Muscle layer of duodenum (tissue), 2 donors: Measurements from ENCODE around the gene ZDHHC1.
"Not testable (repeated sequence)": the region's sequence is repeated elsewhere in the genome, so short reads cannot be mapped to it uniquely, and the experiment has no call there.

Experiments used
- H3K27ac ChIP-seq: one replicate; pipeline ENCODE4 v1.7.0; 2013; ENCODE audit warnings: mild to moderate bottlenecking, low read length
- H3K27me3 ChIP-seq: one replicate; pipeline ENCODE4 v1.7.0; 2013; ENCODE audit warnings: low read depth, mild to moderate bottlenecking, control low read depth, low read length
- H3K36me3 ChIP-seq, 2 donors: one replicate each; pipeline ENCODE4 v1.7.0; 2013; ENCODE audit warnings: low read length in 2 of 2, control low read depth in 1 of 2, mild to moderate bottlenecking in 1 of 2; ENCODE audit not compliant: insufficient read depth in 2 of 2, control insufficient read depth in 1 of 2
- H3K4me1 ChIP-seq, 2 donors: one replicate each; pipeline ENCODE4 v1.7.0; 2013; ENCODE audit warnings: low read length in 2 of 2, mild to moderate bottlenecking in 2 of 2, control low read depth in 1 of 2, moderate library complexity in 1 of 2; ENCODE audit not compliant: insufficient read depth in 2 of 2, control insufficient read depth in 1 of 2
- H3K4me3 ChIP-seq, 2 donors: one replicate each; pipeline ENCODE4 v1.7.0; 2013; ENCODE audit warnings: low read length in 2 of 2, low read depth in 1 of 2, mild to moderate bottlenecking in 1 of 2
- H3K9me3 ChIP-seq, 2 donors: one replicate each; pipeline ENCODE4 v1.7.0; 2013; ENCODE audit warnings: low read length in 2 of 2, control low read depth in 1 of 2, mild to moderate bottlenecking in 1 of 2; ENCODE audit not compliant: control insufficient read depth in 1 of 2
- donor health status: healthy.

ZDHHC1 gene

DNA sequence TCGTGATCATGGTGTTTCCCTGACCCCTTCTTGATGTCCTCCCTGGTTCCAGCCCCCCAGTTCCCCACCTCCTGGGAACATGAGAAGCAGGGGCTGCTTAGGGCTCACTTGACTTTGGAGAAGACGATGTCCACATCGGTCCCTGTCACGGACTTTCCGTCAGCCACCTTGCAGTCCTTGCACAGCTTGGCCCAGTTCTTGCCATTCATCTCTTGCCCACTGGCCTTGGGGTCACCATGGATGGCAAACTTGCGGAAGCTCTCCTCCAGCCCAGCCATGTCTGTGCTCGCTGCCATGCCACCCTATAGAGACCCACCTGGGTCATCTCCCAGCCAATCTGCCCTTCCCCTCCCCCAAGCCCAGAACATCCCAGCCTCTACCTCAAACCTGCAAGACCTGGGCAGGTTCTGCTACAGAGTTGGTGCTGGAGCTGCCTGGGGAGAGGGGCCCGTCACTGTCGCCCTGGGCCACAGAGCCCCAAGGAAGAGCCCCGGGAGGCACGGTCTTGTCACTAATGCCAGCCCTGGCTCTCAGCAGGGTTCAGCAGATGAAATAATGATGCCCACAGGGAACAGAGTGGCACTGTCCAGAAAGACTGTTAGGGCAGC lies 25.4 kb downstream of the ZDHHC1 start:
- Histone ChIP-seq H3K4me3 (peak overlapping the region in 1 of 2 donors; percentile 97), H3K36me3 (no peaks in the 10 kb centered on the region), H3K9me3 (no peaks in the 10 kb centered on the region), H3K27me3 (no peaks in the 10 kb centered on the region), H3K27ac (no peak overlapping the region), H3K4me1 (peaks cover 8 to 55% of the 10 kb centered on the region in 2 donors)

DNA sequence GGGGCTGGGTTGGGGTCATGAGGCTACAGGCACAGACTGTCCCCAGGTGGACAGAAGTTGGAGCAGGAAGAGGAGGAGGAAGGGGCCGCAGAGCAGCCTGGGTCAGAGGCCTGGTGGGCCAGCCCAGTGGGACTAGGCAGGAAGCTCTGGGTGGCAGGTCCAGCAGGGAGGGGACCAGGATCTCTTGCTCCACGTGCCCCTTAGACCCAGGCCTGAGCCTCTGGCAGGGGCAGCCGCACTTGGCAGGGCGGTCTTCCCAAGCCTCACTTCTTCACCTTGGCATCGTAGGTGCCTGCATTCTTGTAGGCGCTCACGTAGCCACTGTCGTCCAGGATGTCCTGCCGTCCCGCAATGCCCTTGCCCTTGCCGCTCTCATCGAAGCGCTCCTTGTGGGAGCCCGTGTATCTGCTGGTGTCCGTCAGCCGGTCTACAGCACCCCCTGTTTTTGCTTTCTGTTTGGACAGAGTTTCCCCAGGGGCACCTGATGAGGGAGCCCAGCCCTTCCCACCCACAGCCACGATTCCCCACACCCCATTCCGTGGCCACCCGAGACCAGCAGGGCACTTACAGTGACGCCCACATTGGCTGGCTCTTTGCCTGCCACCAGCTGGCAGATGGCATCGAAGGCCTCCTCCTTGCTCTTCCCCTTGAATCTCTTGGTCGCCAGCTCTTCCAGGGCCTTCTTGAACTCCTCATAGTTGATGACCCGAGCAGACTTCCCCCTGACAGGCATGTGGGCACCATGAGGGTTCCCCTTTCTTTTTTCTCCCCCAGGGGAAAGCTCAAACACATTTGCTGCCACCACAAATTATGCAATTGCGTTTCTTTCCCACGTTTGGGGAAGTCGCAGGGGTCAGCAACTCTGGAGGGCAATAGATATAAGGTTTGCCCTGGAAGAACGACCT lies 26.1 kb downstream of the ZDHHC1 start:
- peak overlapping the region in 1 of 2 donors; percentile 97 for H3K4me3 ChIP-seq
- H3K36me3 ChIP-seq, result no peaks in the 10 kb centered on the region
- H3K27me3 ChIP-seq, result no peaks in the 10 kb centered on the region
- H3K4me1 ChIP-seq, result peaks cover 5 to 47% of the 10 kb centered on the region in 2 donors
- no peaks in the 10 kb centered on the region for H3K9me3 ChIP-seq
- H3K27ac ChIP-seq, result no peak overlapping the region

DNA sequence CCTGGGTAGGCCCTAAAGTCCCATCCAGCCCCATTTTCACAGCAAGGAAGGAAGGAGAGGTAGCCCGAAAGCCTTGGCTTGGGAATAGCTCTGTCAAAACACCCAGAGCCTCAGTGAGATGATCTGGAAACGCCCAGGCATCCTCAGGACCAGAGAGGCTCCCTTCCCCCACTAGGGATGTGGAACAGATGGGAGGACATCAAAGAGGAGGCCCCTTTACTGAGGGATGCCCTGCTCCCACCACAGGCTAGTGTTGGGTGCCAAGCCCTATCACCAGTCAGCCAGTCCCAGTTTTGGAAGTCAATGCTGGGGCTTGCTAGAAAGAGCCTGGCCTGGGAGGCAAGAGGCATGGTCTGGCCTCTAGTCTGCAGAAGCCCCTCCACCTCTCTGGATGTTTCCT lies 27.7 kb downstream of the ZDHHC1 start:
- no peaks in the 10 kb centered on the region for H3K36me3 ChIP-seq
- H3K27me3 ChIP-seq, result no peaks in the 10 kb centered on the region
- H3K9me3 ChIP-seq, result no peaks in the 10 kb centered on the region
- H3K4me3 ChIP-seq, result no peak overlapping the region
- no peak overlapping the region for H3K27ac ChIP-seq
- peaks cover 5 to 43% of the 10 kb centered on the region in 2 donors for H3K4me1 ChIP-seq

DNA sequence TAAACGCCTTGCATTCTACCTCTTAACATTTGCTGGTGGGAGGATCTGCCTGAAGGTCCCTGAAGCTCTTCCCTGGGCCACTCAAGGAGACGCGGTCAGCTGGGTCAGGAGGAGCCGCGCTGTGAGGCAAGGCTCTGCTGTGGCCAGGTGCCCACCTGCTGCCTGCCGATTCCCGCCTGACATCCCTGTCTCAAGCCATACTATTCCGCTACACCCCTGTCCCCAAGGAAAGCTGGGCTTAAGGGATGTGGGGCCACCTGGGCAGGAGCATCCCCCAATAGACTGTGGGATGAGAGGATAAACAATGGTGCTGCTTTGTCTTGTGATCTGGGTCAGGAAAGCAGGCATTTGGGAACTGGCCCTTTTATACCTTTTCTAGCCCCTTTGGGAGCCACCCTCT lies 28.1 kb downstream of the ZDHHC1 start:
- no peak overlapping the region for H3K27ac ChIP-seq

DNA sequence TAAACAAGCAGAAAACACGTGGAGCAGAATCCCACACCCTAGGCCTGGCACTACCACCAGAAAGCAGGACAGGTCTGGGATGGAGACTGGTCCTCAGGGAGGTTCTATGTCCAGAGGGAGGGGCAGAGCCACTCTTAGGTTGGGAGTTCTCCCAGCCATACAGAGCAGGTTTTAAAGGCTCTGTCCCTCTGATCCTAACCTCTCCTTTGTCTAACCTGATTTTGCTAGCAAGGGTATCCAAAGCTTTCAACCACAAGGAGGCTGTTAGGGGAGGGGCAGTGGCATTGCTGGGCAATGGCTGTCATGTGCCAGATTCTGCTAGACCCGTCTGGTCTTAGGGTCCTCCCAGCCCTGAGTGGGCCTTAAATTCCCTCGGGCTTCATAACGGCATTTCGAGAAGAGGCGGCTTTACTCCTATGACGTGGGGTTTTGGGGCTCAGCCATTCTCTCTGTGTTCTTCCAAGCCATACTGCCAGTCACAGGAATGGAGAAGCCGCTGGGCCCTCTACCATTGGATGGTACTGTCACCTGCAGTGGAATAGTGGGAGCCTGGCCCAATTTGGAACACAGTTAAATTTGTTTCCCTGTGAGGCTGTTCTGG lies 28.7 kb downstream of the ZDHHC1 start:
- no peak overlapping the region for H3K27ac ChIP-seq
- H3K9me3 ChIP-seq, result no peaks in the 10 kb centered on the region
- no peaks in the 10 kb centered on the region for H3K27me3 ChIP-seq
- peaks cover 4 to 34% of the 10 kb centered on the region in 2 donors for H3K4me1 ChIP-seq
- no peak overlapping the region for H3K4me3 ChIP-seq
- H3K36me3 ChIP-seq, result no peaks in the 10 kb centered on the region

More for the DNA sequence above, 28.1 kb downstream of the ZDHHC1 start:
- H3K4me1 ChIP-seq, result peaks cover 5 to 40% of the 10 kb centered on the region in 2 donors
- no peak overlapping the region for H3K4me3 ChIP-seq
- no peaks in the 10 kb centered on the region for H3K27me3 ChIP-seq
- no peaks in the 10 kb centered on the region for H3K9me3 ChIP-seq
- no peaks in the 10 kb centered on the region for H3K36me3 ChIP-seq

DNA sequence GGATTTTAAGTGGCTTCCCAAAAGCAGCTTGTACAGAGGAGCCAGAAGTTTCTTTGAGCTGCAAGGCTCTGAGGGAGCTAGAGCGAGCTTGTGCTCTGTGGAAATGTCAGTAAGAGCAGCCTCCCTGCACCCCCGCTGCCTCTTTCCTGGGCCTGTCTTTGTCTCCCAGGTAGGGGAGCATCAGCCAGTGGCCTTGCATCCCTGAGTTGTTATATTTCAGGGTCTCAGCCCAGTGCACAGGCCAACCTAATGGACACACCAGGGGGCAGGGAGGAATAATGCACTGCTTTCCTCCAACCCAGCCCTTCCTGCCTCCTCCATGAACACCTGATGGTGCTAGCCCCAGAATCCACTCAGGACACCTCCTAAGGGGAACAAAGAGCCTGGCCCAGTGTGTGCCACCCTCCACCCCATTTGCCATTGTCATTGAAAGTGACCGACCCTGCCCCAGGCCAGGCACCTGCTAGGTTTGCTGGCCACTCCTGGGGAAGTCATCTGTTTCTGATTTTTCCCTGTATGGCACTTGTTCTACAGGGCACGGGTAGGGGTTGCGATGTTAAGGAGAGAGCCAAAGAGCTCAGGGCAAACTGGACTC lies 29.3 kb downstream of the ZDHHC1 start:
- Histone ChIP-seq H3K36me3 (no peaks in the 10 kb centered on the region), H3K4me1 (peaks cover 0 to 27% of the 10 kb centered on the region in 2 donors), H3K27me3 (no peaks in the 10 kb centered on the region), H3K4me3 (no peak overlapping the region), H3K27ac (no peak overlapping the region), H3K9me3 (no peaks in the 10 kb centered on the region)

DNA sequence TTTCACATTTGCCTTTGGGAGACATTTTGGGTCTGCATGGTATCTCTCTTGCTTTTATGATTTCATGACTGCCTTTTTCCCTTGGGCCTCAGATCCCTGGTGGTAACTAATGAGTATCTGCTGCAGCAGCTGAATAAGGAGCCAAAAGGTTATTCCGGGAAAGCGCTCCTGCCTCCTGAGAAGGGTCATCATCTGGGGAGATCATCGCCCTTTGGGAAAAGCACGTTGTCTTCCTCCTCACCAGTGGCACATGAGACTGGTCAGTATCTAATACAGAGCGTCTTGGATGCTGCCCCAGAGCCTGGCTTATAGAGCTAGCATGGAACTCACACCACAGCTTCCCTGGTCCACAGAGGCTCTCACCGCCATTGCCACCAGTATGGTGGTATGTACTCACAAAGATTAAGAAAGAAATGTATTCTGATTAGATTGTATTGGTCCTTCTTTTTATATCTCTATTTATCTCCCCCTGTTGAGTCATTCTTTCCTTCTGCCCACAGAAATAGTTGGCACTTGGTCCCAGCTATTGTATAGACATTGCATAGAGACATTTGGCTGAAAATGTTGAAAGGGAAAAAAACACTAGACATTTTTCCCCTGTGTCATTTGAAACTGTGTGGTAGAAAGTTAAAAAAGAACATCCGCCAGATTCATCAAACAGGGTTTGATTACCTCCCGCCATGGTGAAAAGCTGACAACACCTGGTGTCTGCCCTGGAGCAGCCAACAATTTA lies 31.3 kb downstream of the ZDHHC1 start:
- no peak overlapping the region for H3K27ac ChIP-seq
- H3K4me3 ChIP-seq, result no peak overlapping the region
- H3K4me1 ChIP-seq, result peaks cover 0 to 7% of the 10 kb centered on the region in 2 donors
- no peaks in the 10 kb centered on the region for H3K9me3 ChIP-seq
- H3K36me3 ChIP-seq, result no peaks in the 10 kb centered on the region
- no peaks in the 10 kb centered on the region for H3K27me3 ChIP-seq

DNA sequence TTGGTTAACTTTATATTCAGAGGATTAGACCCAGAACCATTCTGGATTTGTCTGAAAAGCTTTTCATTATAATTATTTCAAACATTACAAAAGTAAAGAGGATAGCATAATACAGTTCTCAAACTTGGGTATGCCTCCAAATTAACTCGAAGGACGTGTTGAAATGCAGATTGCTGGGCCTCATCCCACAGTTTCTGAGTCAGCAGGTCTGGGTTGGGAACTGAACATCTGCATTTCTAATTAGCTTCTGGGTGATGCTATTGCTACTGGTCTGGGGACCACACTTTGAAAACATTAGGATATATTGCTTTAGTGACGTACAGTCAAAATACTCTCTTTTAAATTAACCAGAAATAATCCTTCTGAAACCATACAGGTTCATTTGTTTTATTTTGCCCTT lies 33.0 kb downstream of the ZDHHC1 start:
- Histone ChIP-seq H3K27ac (no peak overlapping the region), H3K4me3 (no peak overlapping the region), H3K27me3 (no peaks in the 10 kb centered on the region)

DNA sequence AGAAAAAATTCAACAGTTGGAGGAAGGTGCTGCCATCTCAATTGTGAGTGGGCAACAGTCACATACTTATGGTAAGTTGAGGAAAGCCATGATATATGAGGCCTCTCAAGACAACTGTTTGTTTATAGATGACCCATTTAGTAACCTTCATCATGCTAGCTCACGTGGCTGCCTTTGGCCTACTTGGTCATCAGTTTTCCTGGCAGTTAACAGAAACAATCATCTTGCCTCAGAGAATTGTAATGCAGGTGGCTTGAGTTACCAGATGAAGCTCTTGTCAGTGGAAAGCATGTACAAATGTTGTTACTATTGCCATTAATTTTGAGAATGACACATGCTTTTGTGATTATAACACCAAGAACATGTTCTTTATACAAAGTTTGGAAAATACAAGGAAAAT lies 37.6 kb downstream of the ZDHHC1 start:
- H3K27me3 ChIP-seq, result no peaks in the 10 kb centered on the region
- no peak overlapping the region for H3K4me3 ChIP-seq
- peaks cover 0 to 9% of the 10 kb centered on the region in 2 donors for H3K4me1 ChIP-seq
- H3K9me3 ChIP-seq, result no peaks in the 10 kb centered on the region
- H3K27ac ChIP-seq, result no peak overlapping the region
- no peaks in the 10 kb centered on the region for H3K36me3 ChIP-seq

More for the DNA sequence above, 33.0 kb downstream of the ZDHHC1 start:
- H3K4me1 ChIP-seq, result peaks cover 0 to 6% of the 10 kb centered on the region in 2 donors
- H3K9me3 ChIP-seq, result no peaks in the 10 kb centered on the region
- no peaks in the 10 kb centered on the region for H3K36me3 ChIP-seq

DNA sequence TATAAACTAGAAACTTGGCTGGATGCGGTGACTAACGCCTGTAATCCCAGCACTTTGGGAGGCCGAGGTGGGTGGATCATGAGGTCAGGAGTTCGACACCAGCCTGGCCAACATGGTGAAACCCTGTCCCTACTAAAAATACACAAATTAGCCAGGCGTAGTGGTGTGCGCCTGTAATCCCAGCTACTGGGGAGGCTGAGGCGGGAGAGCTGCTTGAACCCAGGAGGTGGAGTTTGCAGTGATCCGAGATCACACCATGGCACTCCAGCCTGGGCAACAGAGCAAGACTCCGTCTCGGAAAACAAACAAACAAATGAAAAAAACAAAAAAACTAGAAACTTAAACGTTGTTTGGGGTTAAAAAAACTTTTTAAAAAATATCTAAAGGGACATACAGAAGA lies 40.3 kb downstream of the ZDHHC1 start:
- not testable (repeated sequence) for H3K27me3 ChIP-seq, H3K27ac ChIP-seq, H3K36me3 ChIP-seq, H3K4me3 ChIP-seq, H3K4me1 ChIP-seq, H3K9me3 ChIP-seq
